MM.1S (cell line): Measurements from ENCODE around the gene EVX2.

Experiments used
- DNase-seq: peaks from one replicate; pipeline ENCODE4 v3.0.0-alpha.2; 2015
- H2AFZ ChIP-seq: fragments of 300-600 bp; sonication (generic); 2 replicates; pipeline ENCODE4 v1.6.0; 2016; ENCODE audit warnings: antibody characterized with exemption, low read length
- H3F3A ChIP-seq: fragments of 300-600 bp; sonication (generic); 2 replicates; pipeline ENCODE4 v1.6.1; 2016; ENCODE audit warnings: mild to moderate bottlenecking, antibody characterized with exemption, low read length, moderate library complexity, mixed read lengths; ENCODE audit not compliant: insufficient read depth
- H3K27ac ChIP-seq: fragments of 300-600 bp; sonication (generic); 2 replicates; pipeline ENCODE4 v1.5.1; 2016; ENCODE audit warnings: mild to moderate bottlenecking, low read length
- H3K27me3 ChIP-seq: fragments of 300-600 bp; sonication (generic); replicated peaks from 2 replicates; pipeline ENCODE4 v1.6.0; 2016; ENCODE audit warnings: low read length; ENCODE audit not compliant: insufficient read depth
- H3K36me3 ChIP-seq: fragments of 300-600 bp; sonication (generic); replicated peaks from 2 replicates; pipeline ENCODE4 v1.6.1; 2016; ENCODE audit warnings: mild to moderate bottlenecking, low read length, mixed read lengths; ENCODE audit not compliant: insufficient read depth
- H3K4me1 ChIP-seq: fragments of 300-600 bp; sonication (generic); 2 replicates; pipeline ENCODE4 v1.6.1; 2016; ENCODE audit warnings: low read length, mixed read lengths
- H3K4me2 ChIP-seq: fragments of 300-600 bp; sonication (generic); 2 replicates; pipeline ENCODE4 v1.6.0; 2016; ENCODE audit warnings: low read depth, low read length
- H3K4me3 ChIP-seq: fragments of 300-600 bp; sonication (generic); 2 replicates; pipeline ENCODE4 v1.5.1; 2016; ENCODE audit warnings: low read length, mixed read lengths
- H3K79me2 ChIP-seq: fragments of 300-600 bp; sonication (generic); 2 replicates; pipeline ENCODE4 v1.6.1; 2016; ENCODE audit warnings: mixed run types, low read length, mixed read lengths
- H3K9ac ChIP-seq: fragments of 300-600 bp; sonication (generic); 2 replicates; pipeline ENCODE4 v1.6.1; 2016; ENCODE audit warnings: low read length, mixed read lengths
- H3K9me2 ChIP-seq: fragments of 300-600 bp; sonication (generic); replicated peaks from 2 replicates; pipeline ENCODE4 v1.6.1; 2016; ENCODE audit warnings: mild to moderate bottlenecking, low read length, mixed read lengths; ENCODE audit not compliant: insufficient read depth
- H3K9me3 ChIP-seq: fragments of 300-600 bp; sonication (generic); replicated peaks from 2 replicates; pipeline ENCODE4 v1.6.1; 2016; ENCODE audit warnings: mild to moderate bottlenecking, low read length, mixed read lengths; ENCODE audit not compliant: insufficient read depth
- H4K20me1 ChIP-seq: fragments of 300-600 bp; sonication (generic); 2 replicates; pipeline ENCODE4 v1.6.1; 2016; ENCODE audit warnings: mild to moderate bottlenecking, low read length, moderate library complexity, mixed read lengths; ENCODE audit not compliant: insufficient read depth
- CTCF ChIP-seq: fragments of 300-600 bp; sonication (generic); IDR thresholded peaks from 2 replicates; pipeline ENCODE4 v1.5.1; 2016; ENCODE audit warnings: antibody characterized with exemption, low read length, mixed read lengths
- EZH2 ChIP-seq: fragments of 300-600 bp; sonication (generic); optimal IDR thresholded peaks from 2 replicates; pipeline ENCODE3; 2017; ENCODE audit warnings: low read depth, mild to moderate bottlenecking, antibody characterized with exemption, low read length, mixed read lengths
- EZH2phosphoT487 ChIP-seq: fragments of 300-600 bp; sonication (generic); IDR thresholded peaks from 2 replicates; pipeline ENCODE4 v1.6.1; 2018; ENCODE audit warnings: antibody characterized with exemption, low read length

The EVX2 gene

DNA sequence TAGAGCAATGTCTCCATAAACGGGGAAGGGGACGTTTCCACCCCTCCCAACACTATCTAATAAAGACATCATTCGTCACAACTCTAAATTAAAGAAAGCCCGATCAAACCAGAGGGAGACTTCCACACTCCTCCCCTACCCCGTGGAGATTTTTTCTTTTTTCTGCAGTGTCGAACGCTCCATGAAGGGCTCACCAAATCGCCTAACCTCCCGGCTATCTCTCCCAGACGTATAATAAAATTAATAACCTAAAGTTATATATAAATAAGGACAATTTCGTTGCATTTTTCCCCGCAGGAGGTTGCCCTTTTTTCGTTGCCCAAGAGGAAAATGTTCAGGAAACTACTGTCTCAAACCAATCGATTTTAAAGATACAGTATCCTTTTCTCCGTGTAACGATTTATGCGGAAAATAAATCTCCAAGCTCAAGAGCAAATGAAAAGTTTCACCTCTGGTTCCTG lies 2.4 kb downstream of the EVX2 start:
- no peaks in the 10 kb centered on the region for H3K9me2 ChIP-seq
- H3K4me3 ChIP-seq: no peak overlapping the region
- no peak overlapping the region for H2AFZ ChIP-seq
- H3K4me2 ChIP-seq: no peak overlapping the region
- no peak overlapping the region for H3K27ac ChIP-seq
- no peaks in the 10 kb centered on the region for H3K9me3 ChIP-seq
- DNase-seq: no peak
- H3K9ac ChIP-seq: no peak overlapping the region
- H3K4me1 ChIP-seq: no peaks in the 10 kb centered on the region
- no peaks in the 10 kb centered on the region for H4K20me1 ChIP-seq
- no peaks in the 10 kb centered on the region for H3K27me3 ChIP-seq
- H3K79me2 ChIP-seq: no peaks in the 10 kb centered on the region
- H3F3A ChIP-seq: no peaks in the 10 kb centered on the region
- no peaks in the 10 kb centered on the region for H3K36me3 ChIP-seq
- no peak for TF ChIP-seq EZH2
- TF ChIP-seq EZH2phosphoT487: no peak
- no peak for TF ChIP-seq CTCF

DNA sequence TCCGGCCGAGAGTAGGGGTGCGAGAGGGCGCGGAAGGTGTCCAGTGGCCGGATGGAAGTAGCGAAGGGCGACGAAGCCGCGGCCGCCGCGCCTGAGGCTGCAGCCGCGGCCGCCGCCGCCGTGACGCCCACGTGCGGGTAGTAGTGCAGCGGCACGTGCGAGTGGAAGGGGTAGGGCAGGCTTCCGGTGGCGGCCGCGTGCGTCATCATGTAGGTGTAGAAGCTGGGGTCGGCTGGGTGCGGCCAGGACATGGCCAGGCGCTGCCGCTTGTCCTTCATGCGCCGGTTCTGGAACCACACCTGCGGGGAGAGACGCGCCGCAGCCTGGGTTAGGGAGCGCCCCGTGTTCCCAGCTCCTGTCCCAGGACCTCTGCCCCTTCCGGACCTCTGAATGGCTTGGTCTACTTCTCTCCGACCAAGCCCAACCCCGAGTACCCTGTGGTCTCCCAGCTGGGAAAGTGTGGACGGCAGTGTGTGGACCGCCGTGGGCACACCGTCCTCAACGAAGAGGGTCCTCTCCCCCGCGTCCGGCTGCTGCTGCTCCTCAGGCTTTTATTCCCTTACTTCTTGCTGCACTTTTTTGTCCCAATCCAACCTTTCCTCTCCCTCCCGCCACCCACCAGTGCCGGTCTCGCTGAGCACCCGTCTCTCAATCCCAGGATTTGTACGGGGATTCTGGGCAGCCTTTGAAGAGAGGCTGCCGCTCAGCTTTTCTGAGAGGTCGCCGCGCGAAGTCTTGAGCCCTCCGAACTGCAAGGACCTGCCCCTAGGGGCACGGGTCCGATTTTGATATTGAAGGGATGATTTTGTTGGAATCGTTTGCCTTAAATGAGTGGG lies 3.0 kb downstream of the EVX2 start:
- no peaks in the 10 kb centered on the region for H4K20me1 ChIP-seq
- no peak for DNase-seq
- H3K4me1 ChIP-seq: no peaks in the 10 kb centered on the region
- no peaks in the 10 kb centered on the region for H3K9me2 ChIP-seq
- H3K9ac ChIP-seq: no peak overlapping the region
- TF ChIP-seq EZH2phosphoT487 (no peak), CTCF (no peak), EZH2 (no peak)
- no peak overlapping the region for H3K4me2 ChIP-seq
- no peaks in the 10 kb centered on the region for H3F3A ChIP-seq
- H3K4me3 ChIP-seq: no peak overlapping the region
- H3K79me2 ChIP-seq: no peaks in the 10 kb centered on the region
- no peaks in the 10 kb centered on the region for H3K9me3 ChIP-seq
- H3K36me3 ChIP-seq: no peaks in the 10 kb centered on the region
- H2AFZ ChIP-seq: no peak overlapping the region
- H3K27ac ChIP-seq: no peak overlapping the region
- no peaks in the 10 kb centered on the region for H3K27me3 ChIP-seq

GRCh38 chr2:176079831-176080539 lies 3.8 kb downstream of the EVX2 start:
- Histone ChIP-seq H3K27ac (no peak overlapping the region), H4K20me1 (no peaks in the 10 kb centered on the region), H3F3A (no peaks in the 10 kb centered on the region), H3K36me3 (no peaks in the 10 kb centered on the region), H3K4me2 (no peak overlapping the region), H3K4me1 (no peaks in the 10 kb centered on the region), H3K9me3 (no peaks in the 10 kb centered on the region), H2AFZ (no peak overlapping the region), H3K9ac (no peak overlapping the region), H3K9me2 (no peaks in the 10 kb centered on the region), H3K27me3 (no peaks in the 10 kb centered on the region), H3K79me2 (no peaks in the 10 kb centered on the region), H3K4me3 (no peak overlapping the region)
- no peak for DNase-seq
- TF ChIP-seq CTCF: 0 out of 2 replicates have a peak, but pooled peaks have one; percentile 10
- no peak for TF ChIP-seq EZH2phosphoT487
- TF ChIP-seq EZH2: no peak
